NCI-H82 (cell line): ENCODE data around the gene LPP.

ENCODE experiments used
- DNase-seq: peaks from one replicate; lab custom pipeline; 2025; lab: John Stamatoyannopoulos, UW

LPP gene

GRCh38 chr3:188196232-188196990 is 42.5 kb downstream of the LPP start:
- no peak for DNase-seq

GRCh38 chr3:188197388-188197847 is 43.5 kb downstream of the LPP start:
- DNase-seq = no peak

GRCh38 chr3:188198001-188198400 is 44.0 kb downstream of the LPP start:
- DNase-seq = no peak

- DNase-seq = no peak
These were observed 44.9 kb downstream of the LPP start for GRCh38 chr3:188198760-188199327.

GRCh38 chr3:188199386-188199785 is 45.4 kb downstream of the LPP start:
- DNase-seq = no peak

- no peak for DNase-seq
These were observed 46.5 kb downstream of the LPP start for GRCh38 chr3:188200481-188200880.

- DNase-seq = peak; percentile 21
These were observed 48.6 kb downstream of the LPP start for GRCh38 chr3:188202358-188203138.

GRCh38 chr3:188204526-188204925 is 50.6 kb downstream of the LPP start:
- no peak for DNase-seq

- peak; percentile 20 for DNase-seq
These were observed 52.0 kb downstream of the LPP start for GRCh38 chr3:188205992-188206416.

- no peak for DNase-seq
These were observed 52.8 kb downstream of the LPP start for GRCh38 chr3:188206787-188207186.

- DNase-seq = no peak
These were observed 54.1 kb downstream of the LPP start for GRCh38 chr3:188207941-188208515.

- DNase-seq = no peak
These were observed 54.6 kb downstream of the LPP start for GRCh38 chr3:188208516-188208981.

GRCh38 chr3:188209034-188209433 is 55.1 kb downstream of the LPP start:
- no peak for DNase-seq

GRCh38 chr3:188209740-188210139 is 55.8 kb downstream of the LPP start:
- no peak for DNase-seq

GRCh38 chr3:188211476-188211875 is 57.5 kb downstream of the LPP start:
- no peak for DNase-seq

GRCh38 chr3:188212308-188212969 is 58.5 kb downstream of the LPP start:
- DNase-seq = no peak

GRCh38 chr3:188214442-188214841 is 60.5 kb downstream of the LPP start:
- DNase-seq = peak; percentile 22

GRCh38 chr3:188215129-188215528 is 61.2 kb downstream of the LPP start:
- DNase-seq = no peak

GRCh38 chr3:188217011-188217463 is 63.1 kb downstream of the LPP start:
- DNase-seq = no peak

GRCh38 chr3:188217726-188218125 is 63.8 kb downstream of the LPP start:
- no peak for DNase-seq

GRCh38 chr3:188218603-188219002 is 64.6 kb downstream of the LPP start:
- DNase-seq = no peak

GRCh38 chr3:188219147-188219546 is 65.2 kb downstream of the LPP start:
- no peak for DNase-seq
